COLO829 (cell line): ENCODE results near the gene MAGEL2.
"Not testable (repeated sequence)": the region's sequence is repeated elsewhere in the genome, so short reads cannot be mapped to it uniquely, and the experiment has no call there.

Experiments used
- DNase-seq: peaks from one replicate; pipeline ENCODE4 v3.0.0; 2012; ENCODE audit warnings: low spot score

MAGEL2 gene

DNA sequence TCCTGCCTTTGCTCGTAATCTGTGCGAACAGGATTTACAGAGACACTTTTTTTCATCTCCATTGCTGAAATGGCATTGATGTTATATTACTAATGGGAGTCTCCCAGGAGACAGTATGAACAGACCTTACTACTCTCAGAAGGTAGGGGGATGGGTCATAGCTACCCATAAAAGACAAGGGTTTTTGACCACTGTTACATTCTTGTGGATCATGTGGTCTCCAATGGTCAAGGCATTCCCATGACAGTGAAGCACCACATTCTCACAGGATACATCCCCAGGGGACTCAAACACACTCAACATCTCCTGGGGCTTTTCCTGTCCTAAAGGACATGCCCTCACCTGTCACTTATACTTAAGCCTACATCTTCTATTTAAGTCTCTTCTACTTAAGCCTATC lies 41.4 kb downstream of the MAGEL2 start:
- peak; percentile 69 for DNase-seq

DNA sequence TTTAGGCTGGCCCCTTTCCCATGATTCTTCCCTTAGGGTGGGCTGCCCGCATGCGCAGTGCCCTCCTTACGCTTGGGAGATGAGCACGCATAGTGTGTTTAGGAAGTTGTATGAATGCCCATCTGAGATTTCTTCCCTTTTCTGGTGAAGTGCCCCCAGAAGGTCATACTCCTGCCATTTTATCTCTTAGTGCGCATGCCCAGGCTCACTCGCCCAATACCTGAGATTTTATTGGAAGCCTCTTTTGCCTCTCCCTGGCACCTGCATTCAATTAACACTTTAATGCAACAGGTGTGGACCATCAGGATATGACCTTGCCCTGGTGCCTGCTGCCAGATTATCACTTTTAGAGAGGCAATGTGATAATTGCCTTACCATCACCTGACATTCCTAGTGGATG lies 45.5 kb downstream of the MAGEL2 start:
- DNase-seq = no peak

DNA sequence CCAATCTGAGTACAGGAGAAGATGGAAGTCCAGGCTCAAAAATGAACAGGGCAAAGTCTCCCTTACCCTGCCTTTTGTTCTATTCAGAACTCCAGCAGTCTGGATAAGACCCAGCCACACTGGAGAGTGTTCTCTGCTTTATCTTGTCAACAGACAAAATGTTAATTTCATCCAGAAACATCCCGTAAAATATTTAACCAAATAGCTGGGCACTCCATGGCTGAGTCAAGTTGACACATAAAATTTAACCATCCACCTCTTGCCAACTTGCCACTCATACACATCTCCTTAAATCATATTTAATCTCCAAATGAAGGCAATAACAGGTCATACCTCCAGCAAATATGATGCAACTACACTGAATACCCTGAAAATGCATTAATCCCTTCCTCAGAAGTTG lies 48.6 kb downstream of the MAGEL2 start:
- no peak for DNase-seq

DNA sequence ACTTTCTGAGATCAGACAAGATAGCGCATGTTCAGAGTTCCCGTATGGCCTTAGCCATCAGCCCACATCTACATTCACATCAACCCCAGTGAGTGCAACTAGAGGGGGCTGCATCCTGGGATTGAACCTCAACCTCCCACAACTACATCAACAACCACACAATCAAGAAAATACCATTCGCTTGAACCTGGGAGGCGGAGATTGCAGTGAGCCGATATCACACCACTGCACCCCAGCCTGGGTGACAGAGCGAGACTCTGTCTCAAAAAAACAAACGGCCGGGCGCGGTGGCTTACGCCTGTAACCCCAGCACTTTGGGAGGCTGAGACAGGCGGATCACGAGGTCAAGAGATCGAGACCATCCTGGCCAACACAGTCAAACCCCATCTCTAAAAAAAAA lies 50.4 kb downstream of the MAGEL2 start:
- DNase-seq = not testable (repeated sequence)

DNA sequence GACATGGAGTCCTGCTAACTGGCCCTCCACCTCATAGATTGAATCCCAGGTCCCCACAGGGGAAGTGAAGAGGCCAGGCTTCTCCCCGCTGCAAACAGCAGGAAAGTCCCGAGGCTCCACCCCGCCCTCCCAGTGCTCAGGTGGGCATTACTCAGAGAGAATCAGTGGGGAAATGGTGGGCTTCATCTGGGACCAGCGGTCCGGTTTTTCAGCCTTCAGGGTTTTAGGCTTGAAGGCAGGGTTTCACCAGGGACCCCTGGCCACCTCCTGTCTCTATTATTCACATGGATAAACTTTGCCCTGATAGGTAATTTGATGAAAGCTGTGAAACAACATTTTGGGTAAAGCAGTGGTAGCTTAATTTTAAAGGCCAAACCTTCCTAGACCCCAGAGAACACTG lies 50.9 kb downstream of the MAGEL2 start:
- no peak for DNase-seq

DNA sequence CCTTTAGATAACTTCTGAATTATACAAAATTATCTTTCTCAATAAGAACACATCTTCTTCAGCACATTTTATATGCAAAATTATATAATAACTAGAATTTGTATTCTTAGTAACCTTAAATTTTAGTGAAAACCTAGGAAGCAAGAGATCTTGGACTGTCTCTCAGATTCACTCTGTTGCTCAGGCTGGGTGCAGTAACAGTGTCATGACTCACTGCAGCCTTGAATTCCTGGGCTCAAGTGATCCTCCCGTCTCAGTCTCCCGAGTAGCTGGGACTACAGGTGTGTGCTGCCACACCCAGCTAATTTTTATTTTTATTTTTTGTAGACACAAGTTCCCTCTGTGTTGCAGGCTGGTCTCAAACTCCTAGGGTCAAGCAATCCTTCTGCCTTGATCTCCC lies 52.3 kb downstream of the MAGEL2 start:
- DNase-seq = no peak

DNA sequence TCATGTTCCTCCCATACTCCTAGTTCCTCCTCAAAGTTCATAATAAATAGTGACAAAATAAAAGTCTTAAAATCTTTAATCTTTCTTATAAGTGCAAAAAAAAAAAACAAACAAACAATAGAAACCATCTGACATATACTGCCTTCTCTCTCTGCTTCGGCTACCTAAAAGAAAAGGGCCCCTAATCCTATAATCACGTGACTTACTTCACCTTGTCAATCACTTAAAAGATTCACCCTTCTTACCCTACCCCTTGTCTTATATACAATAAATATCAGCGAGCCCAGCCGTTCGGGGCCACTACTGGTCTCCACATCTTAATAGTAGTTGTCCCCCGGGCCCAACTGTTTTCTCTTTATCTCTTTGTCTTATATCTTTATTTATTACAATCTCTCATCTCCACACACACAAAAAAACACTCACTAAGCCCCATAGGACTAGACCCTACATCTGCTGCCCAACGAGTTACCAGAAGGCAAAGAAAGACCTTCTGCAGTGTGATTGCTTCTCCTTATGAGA lies 53.4 kb downstream of the MAGEL2 start:
- no peak for DNase-seq
